Neural progenitor cell (in vitro differentiated cells): ENCODE data around the gene CUEDC1. TPM values are rescaled to one million over a fixed set of nuclear protein-coding genes. Genes with fewer than 3 reads are reported as not detected.

Experiments
- DNase-seq: peaks from one replicate; pipeline ENCODE4 v3.0.0-alpha.2; 2016; ENCODE audit warnings: low spot score
- H2AFZ ChIP-seq: fragments of 200-600 bp; sonication (generic); replicated peaks from 2 replicates; pipeline ENCODE4 v1.6.1; 2016; ENCODE audit warnings: antibody characterized with exemption
- H3F3A ChIP-seq: fragments of 200-600 bp; sonication (generic); 2 replicates; pipeline ENCODE4 v1.6.1; 2016; ENCODE audit warnings: antibody characterized with exemption, low read depth
- H3K27ac ChIP-seq: fragments of 200-600 bp; sonication (generic); 2 replicates; pipeline ENCODE4 v1.5.1; 2016; ENCODE audit warnings: mild to moderate bottlenecking
- H3K27me3 ChIP-seq: fragments of 200-600 bp; sonication (generic); 2 replicates; pipeline ENCODE4 v1.6.1; 2016; ENCODE audit warnings: mild to moderate bottlenecking, moderate library complexity
- H3K36me3 ChIP-seq: fragments of 200-600 bp; sonication (generic); 2 replicates; pipeline ENCODE4 v1.5.1; 2016
- H3K4me1 ChIP-seq: fragments of 200-600 bp; sonication (generic); 2 replicates; pipeline ENCODE4 v1.6.1; 2016; ENCODE audit warnings: mixed run types
- H3K4me2 ChIP-seq: fragments of 200-600 bp; sonication (generic); 2 replicates; pipeline ENCODE4 v1.6.1; 2016
- H3K4me3 ChIP-seq: fragments of 200-600 bp; sonication (generic); 2 replicates; pipeline ENCODE4 v1.5.1; 2016
- H3K79me2 ChIP-seq: fragments of 200-600 bp; sonication (generic); 2 replicates; pipeline ENCODE4 v1.6.1; 2016; ENCODE audit warnings: low read depth
- H3K9ac ChIP-seq: fragments of 200-600 bp; sonication (generic); 2 replicates; pipeline ENCODE4 v1.6.1; 2016
- H3K9me3 ChIP-seq: fragments of 200-600 bp; sonication (generic); 2 replicates; pipeline ENCODE4 v1.5.1; 2016; ENCODE audit warnings: low read depth
- H4K20me1 ChIP-seq: fragments of 200-600 bp; sonication (generic); 2 replicates; pipeline ENCODE4 v1.6.1; 2016; ENCODE audit warnings: low read depth
- H3K27ac Mint-ChIP-seq: 3 replicates; pipeline ENCODE4 v1.8.0; 2021; ENCODE audit warnings: mixed read lengths
- H3K27me3 Mint-ChIP-seq: 2 replicates; pipeline ENCODE4 v1.8.0; 2022; ENCODE audit warnings: low read depth, mild to moderate bottlenecking, inconsistent platforms, moderate library complexity, mixed read lengths; ENCODE audit not compliant: insufficient read depth
- H3K36me3 Mint-ChIP-seq: 3 replicates; pipeline ENCODE4 v1.8.0; 2021; ENCODE audit warnings: mixed read lengths
- H3K4me1 Mint-ChIP-seq: 3 replicates; pipeline ENCODE4 v1.8.0; 2021; ENCODE audit warnings: mixed read lengths
- H3K4me3 Mint-ChIP-seq: 3 replicates; pipeline ENCODE4 v1.8.0; 2021; ENCODE audit warnings: mild to moderate bottlenecking, moderate library complexity, mixed read lengths
- H3K9me3 Mint-ChIP-seq: 3 replicates; pipeline ENCODE4 v1.8.0; 2020; ENCODE audit warnings: mixed read lengths
- EZH2 ChIP-seq: fragments of 200-600 bp; sonication (generic); IDR thresholded peaks from 2 replicates; pipeline ENCODE4 v1.6.1; 2017; ENCODE audit warnings: antibody characterized with exemption, mild to moderate bottlenecking, moderate library complexity
- EZH2phosphoT487 ChIP-seq: fragments of 200-600 bp; sonication (generic); IDR thresholded peaks from 2 replicates; pipeline ENCODE4 v1.6.1; 2017; ENCODE audit warnings: antibody characterized with exemption
- total RNA-seq: library from RNA; depleted of rRNA; stranded (reverse); fragments of >200 nt; gene quantifications from 2 replicates; pipeline ENCODE4 v1.2.3, GENCODE V29; 2015; ENCODE audit warnings: low replicate concordance
- TF ChIP-seq, protein P1 (sequence below): fragments of 200-600 bp; sonication (generic); IDR thresholded peaks from 2 replicates; pipeline ENCODE4 v1.5.1; 2017; ENCODE audit warnings: antibody characterized with exemption, mild to moderate bottlenecking

CUEDC1 gene
- total RNA-seq, 1 donor from 2014 or later, result 8.8 TPM

DNA sequence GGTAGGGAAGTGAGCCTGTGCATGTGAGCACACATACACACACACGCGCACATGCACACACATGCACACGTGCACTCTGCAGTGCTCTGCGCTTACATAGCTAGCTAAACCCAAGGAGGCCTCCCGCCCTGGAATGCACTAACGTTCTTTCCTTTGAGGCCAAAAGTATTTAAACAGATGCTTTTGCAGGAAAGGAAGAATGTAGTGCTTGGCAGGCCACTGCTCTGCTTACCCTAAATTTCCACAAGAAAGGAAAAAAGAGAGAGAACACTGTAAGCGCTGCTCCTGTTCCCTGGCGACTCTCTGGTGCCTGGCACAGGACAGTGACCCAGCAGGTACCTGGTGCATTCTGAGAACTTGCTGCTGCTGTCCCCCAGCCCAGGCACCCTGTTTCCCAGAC is 74.1 kb downstream of the CUEDC1 start:
- Mint-ChIP-seq H3K27me3 (peaks cover 5% of the 10 kb centered on the region), H3K4me3 (no peak overlapping the region), H3K36me3 (peaks cover 28% of the 10 kb centered on the region), H3K4me1 (peaks cover 56% of the 10 kb centered on the region), H3K9me3 (no peaks in the 10 kb centered on the region), H3K27ac (peak overlapping the region; percentile 76)
- Histone ChIP-seq H2AFZ (no peak overlapping the region), H3K36me3 (no peaks in the 10 kb centered on the region), H4K20me1 (no peaks in the 10 kb centered on the region), H3K9me3 (no peaks in the 10 kb centered on the region), H3K4me1 (peaks cover 26% of the 10 kb centered on the region), H3K4me2 (no peak overlapping the region), H3K9ac (no peak overlapping the region), H3K4me3 (no peak overlapping the region), H3K79me2 (no peaks in the 10 kb centered on the region), H3K27ac (no peak overlapping the region), H3F3A (peaks cover 21% of the 10 kb centered on the region), H3K27me3 (peaks cover 5% of the 10 kb centered on the region)
- TF ChIP-seq EZH2 (no peak), EZH2phosphoT487 (no peak)
- TF ChIP-seq, protein P1, sequence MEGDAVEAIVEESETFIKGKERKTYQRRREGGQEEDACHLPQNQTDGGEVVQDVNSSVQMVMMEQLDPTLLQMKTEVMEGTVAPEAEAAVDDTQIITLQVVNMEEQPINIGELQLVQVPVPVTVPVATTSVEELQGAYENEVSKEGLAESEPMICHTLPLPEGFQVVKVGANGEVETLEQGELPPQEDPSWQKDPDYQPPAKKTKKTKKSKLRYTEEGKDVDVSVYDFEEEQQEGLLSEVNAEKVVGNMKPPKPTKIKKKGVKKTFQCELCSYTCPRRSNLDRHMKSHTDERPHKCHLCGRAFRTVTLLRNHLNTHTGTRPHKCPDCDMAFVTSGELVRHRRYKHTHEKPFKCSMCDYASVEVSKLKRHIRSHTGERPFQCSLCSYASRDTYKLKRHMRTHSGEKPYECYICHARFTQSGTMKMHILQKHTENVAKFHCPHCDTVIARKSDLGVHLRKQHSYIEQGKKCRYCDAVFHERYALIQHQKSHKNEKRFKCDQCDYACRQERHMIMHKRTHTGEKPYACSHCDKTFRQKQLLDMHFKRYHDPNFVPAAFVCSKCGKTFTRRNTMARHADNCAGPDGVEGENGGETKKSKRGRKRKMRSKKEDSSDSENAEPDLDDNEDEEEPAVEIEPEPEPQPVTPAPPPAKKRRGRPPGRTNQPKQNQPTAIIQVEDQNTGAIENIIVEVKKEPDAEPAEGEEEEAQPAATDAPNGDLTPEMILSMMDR, result no peak
- no peak for DNase-seq

DNA sequence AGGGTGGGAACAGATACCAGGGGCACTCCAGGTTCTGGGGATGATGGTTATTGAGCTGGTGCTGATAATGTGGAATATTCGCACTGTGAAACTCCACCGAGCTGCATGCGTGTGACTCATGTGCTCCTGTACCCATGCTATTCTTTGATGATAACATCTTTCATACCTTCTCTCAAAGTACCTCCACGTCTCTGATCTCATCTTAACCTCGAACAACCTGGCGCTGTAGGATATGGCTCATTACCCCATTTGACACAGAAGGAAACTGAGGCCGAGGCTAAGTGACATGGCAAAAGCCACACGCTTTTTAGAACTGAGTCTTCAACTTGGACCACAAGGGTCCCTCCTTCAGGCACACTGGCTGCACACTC is 75.1 kb downstream of the CUEDC1 start:
- H3K36me3 ChIP-seq, result no peaks in the 10 kb centered on the region
- no peak overlapping the region for H3K27ac ChIP-seq
- H3K4me1 Mint-ChIP-seq, result peaks cover 67% of the 10 kb centered on the region
- no peak overlapping the region for H2AFZ ChIP-seq
- peaks cover 36% of the 10 kb centered on the region for H3K4me1 ChIP-seq
- H3K4me3 Mint-ChIP-seq, result no peak overlapping the region
- TF ChIP-seq, protein P1, result no peak
- TF ChIP-seq EZH2, result no peak
- no peak for TF ChIP-seq EZH2phosphoT487
- H3K27me3 Mint-ChIP-seq, result peaks cover 5% of the 10 kb centered on the region
- no peak for DNase-seq
- peaks cover 30% of the 10 kb centered on the region for H3K36me3 Mint-ChIP-seq
- H3K9ac ChIP-seq, result no peak overlapping the region
- H3K27me3 ChIP-seq, result peaks cover 11% of the 10 kb centered on the region
- H4K20me1 ChIP-seq, result no peaks in the 10 kb centered on the region
- H3F3A ChIP-seq, result peaks cover 28% of the 10 kb centered on the region
- no peak overlapping the region for H3K4me3 ChIP-seq
- no peaks in the 10 kb centered on the region for H3K79me2 ChIP-seq
- H3K9me3 ChIP-seq, result no peaks in the 10 kb centered on the region
- no peak overlapping the region for H3K4me2 ChIP-seq
- H3K9me3 Mint-ChIP-seq, result no peaks in the 10 kb centered on the region
- H3K27ac Mint-ChIP-seq, result peak overlapping the region; percentile 44

DNA sequence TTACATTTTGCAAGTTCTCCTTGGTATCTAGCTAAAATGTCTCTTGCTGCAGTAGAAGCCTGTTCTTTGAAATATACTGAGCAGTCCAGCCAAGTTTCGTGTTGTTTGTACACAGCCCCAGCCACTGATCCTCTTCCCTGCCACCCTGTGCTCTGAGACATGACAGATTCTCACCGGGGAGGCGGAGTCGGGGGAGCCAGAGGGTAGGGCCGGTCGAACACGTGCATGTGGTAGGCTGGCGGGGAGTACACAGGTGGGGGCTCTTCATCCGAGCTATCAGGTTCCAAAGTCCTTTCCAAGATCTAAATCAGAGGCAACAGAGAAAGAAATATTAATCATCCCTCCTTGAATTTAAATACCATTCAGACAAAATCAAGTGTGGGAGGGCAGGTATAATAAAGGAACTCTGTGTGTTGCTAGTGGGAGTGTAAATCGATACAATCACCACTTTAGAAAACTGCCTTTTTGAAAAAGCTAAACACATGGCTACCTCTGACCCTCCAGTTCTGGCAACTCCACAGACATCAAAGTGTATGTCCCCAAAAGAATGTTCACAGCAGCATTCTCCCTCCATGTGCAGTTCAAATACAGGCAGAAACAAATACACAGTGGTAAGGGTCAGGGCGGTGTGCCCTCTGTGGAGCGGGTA is 75.7 kb downstream of the CUEDC1 start:
- H3K4me1 ChIP-seq, result peaks cover 41% of the 10 kb centered on the region
- H2AFZ ChIP-seq, result no peak overlapping the region
- H3F3A ChIP-seq, result peaks cover 32% of the 10 kb centered on the region
- no peak overlapping the region for H3K4me3 ChIP-seq
- H3K9ac ChIP-seq, result no peak overlapping the region
- peaks cover 26% of the 10 kb centered on the region for H3K36me3 Mint-ChIP-seq
- no peaks in the 10 kb centered on the region for H3K9me3 ChIP-seq
- H3K27me3 ChIP-seq, result peaks cover 11% of the 10 kb centered on the region
- H3K9me3 Mint-ChIP-seq, result no peaks in the 10 kb centered on the region
- H3K36me3 ChIP-seq, result no peaks in the 10 kb centered on the region
- TF ChIP-seq, protein P1, result no peak
- TF ChIP-seq EZH2phosphoT487, result no peak
- no peak for TF ChIP-seq EZH2
- H3K27ac ChIP-seq, result no peak overlapping the region
- peak; percentile 39 for DNase-seq
- no peaks in the 10 kb centered on the region for H3K79me2 ChIP-seq
- peak overlapping the region; percentile 21 for H3K4me3 Mint-ChIP-seq
- H4K20me1 ChIP-seq, result no peaks in the 10 kb centered on the region
- no peak overlapping the region for H3K4me2 ChIP-seq
- H3K4me1 Mint-ChIP-seq, result peaks cover 71% of the 10 kb centered on the region
- peaks cover 5% of the 10 kb centered on the region for H3K27me3 Mint-ChIP-seq
- peak overlapping the region; percentile 71 for H3K27ac Mint-ChIP-seq
